GM18499 (cell line): ENCODE data around the gene C11orf97.
"Not testable (repeated sequence)": the region's sequence is repeated elsewhere in the genome, so short reads cannot be mapped to it uniquely, and the experiment has no call there.

Experiments used
- ATAC-seq: cut with Tn5 transposase; IDR thresholded peaks from one replicate; pipeline ENCODE4 v1.9.1; 2021; ENCODE audit warnings: moderate number of reproducible peaks; ENCODE audit not compliant: insufficient read depth, unreplicated experiment

The C11orf97 gene

DNA sequence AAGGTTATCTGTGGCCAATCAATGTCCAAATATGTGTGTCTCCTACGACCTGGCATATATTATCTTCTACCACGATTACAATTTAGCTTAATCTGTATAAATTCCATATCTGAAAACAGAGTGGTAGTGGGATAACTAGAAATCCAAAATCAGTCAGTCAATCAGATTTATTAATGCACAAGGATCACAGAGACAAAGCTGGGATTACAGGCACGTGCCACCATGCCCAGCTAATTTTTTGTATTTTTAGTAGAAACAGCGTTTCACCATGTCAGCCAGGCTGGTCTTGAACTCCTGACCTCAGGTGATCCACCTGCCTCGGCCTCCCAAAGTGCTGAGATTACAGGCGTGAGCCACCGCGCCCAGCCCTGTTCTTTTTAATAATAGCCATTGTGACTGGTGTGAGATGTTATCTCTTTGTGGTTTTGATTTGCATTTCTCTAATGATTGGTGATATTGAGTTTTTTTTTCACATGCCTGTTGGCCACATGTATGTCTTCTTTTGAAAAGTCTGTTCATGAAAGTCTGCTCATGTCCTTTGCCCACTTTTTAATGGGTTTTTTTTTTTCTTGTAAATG is 43.6 kb downstream of the C11orf97 start:
- ATAC-seq: not testable (repeated sequence)

DNA sequence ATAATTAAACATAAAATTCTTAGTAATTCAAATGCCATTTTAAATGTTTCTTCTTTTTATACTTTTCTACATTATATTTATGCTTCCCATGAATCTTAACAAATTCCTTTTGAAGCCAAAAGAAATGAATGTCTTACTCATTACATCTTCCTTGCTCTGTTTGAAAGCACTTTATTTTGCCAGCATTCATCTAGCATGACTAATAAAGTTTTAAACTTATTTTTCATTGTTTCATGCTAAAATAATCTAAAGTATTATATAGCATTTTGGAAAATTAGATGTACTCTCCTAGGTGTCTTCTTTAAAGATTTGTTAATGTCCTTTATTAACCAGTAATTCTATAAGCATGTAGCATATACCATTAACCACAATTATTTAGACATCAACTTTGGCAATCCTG is 45.2 kb downstream of the C11orf97 start:
- ATAC-seq: no peak

DNA sequence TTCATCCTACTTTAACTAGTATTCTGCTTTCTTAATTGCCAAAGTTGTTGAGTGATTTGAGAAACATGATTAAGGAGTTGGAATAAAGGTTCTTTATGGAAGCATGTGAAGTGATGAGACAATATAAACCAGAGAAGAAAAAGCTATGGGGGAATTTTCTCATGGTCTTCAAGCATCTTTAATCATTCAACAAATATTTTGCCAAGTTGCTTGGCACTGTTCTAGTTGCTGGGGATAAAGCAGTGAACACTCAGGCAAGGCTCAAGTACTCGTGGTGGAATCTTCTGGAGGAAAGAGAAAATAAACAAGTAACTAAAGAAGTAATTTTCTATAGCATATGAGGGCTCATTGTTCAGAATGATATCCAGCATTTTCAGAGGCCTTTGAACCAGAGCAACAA is 45.7 kb downstream of the C11orf97 start:
- ATAC-seq: no peak

DNA sequence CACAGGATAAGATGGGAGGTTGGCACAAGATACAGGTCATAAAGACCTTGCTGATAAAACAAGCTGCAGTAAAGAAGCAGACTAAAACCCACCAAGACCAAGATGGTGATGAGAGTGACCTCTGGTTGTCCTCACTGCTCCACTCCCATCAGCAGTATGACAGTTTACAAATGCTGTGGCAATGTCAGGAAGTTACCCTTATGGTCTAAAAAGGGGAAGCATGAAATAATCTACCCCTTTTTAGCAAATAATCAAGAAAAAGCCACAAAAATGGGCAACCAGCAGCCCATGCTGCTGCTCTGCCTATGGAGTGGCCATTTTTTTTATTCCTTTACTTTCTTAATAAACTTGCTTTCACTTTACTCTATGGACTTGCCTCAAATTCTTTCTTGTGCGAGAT is 46.2 kb downstream of the C11orf97 start:
- no peak for ATAC-seq

DNA sequence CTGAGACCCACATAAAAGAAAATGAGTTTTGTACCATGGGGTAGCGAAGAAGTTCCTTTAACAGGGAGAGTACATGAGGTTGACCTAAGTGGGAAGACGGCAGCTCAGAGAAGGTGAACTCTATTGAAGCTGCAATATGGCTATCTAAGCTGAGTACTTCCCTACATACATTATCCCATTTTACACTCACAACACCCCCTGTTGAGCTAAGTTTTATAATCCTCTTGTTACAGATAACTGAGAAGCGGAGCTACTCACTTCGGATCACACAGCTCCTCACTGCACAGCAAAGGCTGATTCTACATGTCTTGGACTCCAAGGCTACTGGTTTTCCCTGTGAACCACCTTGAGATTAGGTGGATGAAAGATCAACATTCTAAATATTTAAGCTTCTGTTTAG is 46.7 kb downstream of the C11orf97 start:
- ATAC-seq: no peak

DNA sequence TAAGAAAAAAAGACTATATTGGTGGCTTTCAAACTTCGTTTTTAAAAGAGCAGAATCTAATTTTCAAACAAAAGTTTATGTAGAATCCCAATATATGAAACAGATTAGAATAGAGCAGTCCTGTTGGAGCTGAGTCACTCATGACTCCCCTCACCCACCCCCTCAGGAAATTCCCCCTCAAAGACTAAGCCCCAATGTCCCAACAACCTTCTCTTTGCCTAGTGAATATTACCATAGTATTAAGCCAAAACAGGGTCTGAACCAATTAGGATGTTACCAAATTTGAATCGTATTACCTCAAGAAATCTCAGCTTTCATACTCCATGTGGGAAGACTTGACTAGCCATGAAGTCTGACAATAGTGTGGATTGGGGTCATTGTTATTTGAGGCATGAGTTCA is 47.1 kb downstream of the C11orf97 start:
- no peak for ATAC-seq

DNA sequence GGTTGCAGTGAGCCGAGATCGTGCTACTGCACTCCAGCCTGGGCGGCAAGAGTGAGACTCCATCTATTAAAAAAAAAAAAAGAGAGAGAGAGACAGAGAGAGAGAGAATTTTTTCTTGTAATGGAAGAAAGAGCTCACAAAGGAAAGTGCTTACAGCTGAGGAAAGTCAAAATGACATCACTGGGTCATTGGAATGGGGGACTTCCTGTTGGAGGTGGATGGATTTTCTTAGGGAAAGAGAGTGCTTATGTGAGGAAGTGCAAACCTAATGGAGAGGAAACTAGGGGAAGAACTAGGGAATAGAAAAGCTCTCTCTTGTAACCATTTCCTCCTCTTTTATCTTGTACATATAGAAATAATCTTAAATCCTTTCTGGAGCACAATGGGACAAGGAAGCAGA is 48.6 kb downstream of the C11orf97 start:
- no peak for ATAC-seq

DNA sequence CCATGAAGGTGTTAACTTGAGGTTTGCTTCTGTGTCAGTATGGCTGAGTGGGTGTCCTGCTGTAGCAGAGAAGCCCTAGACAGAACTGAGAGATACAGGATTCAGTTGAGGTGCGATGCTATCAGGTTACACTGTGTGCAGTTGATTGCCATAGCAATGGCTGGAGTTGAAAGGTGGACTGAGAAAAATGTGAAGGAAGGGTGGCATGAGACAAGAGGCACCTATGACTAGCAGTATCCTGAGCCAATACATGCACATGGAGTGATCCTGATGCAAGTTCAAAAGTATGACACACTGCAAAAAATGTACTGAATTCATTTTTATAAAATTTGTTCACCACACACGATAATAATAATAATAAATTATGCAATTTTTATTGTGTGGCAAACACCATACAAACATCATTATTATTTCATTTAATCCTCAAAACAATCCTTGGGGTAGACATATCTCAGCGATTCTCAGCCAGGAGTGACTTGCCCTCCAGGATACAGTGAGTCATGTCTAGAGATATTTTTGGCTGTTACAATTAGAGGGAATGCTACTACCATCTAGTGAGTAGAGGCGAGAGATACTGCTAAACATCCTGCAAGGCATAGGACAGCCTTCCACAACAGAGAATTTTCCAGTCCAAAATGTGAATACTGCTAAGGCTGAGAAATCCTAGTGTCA is 51.1 kb downstream of the C11orf97 start:
- ATAC-seq: no peak

DNA sequence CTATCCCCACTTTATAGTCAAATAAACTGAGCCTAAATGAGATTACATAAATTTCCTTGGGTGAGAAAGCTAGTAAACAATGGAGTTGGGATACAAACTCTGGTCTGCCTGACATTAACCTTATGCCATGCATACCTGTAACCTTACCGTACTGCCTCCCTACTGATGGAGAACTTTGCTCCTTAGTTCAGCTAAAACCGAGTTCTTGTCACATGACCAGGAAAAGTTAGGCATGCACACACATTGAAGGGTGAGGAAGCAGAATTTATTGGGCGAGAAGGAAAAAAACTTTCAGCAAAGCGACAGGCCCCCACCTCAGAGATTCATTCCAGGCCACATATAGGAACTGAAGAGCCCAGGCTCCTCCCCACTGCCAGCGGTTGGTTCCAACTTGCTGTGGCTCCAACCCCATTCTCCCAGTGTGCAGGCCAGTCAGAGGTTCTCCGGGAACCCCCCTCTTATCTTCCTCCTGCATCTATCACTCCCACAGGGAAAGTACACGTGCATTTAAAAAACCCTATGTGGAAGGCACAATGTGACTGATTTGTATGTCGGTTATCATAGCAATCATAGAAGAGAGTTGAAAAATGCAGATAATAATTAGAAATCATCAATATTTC is 51.7 kb downstream of the C11orf97 start:
- ATAC-seq: no peak

DNA sequence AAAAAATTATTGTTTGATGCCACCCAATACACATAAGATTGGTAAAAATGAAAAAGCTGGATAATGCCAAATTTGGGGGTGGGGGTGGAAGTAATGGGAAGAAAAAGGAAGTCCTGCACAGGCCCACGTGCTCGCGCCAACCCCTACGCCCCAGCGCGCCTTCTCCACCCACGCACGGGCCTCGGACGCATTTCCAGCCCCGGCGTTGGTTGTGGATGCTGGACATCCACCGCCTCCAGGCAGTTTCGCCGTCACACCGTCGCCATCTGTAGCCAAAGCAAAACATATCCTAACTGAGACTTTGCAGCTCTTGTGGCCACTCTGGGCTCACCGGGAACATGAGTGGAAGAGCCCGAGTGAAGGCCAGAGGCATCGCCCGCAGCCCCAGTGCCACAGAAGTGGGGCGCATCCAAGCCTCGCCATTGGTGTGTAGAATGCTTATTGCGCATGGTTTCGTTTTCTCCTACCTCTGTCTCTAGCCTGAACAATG is 55.0 kb downstream of the C11orf97 start, which contains the start of gene PIWIL4:
PIWIL4 (plus strand) TSS at position 188 of the 490 bp plus-strand sequence; CDS start at position 339, 151 bp downstream.
- no peak for ATAC-seq

DNA sequence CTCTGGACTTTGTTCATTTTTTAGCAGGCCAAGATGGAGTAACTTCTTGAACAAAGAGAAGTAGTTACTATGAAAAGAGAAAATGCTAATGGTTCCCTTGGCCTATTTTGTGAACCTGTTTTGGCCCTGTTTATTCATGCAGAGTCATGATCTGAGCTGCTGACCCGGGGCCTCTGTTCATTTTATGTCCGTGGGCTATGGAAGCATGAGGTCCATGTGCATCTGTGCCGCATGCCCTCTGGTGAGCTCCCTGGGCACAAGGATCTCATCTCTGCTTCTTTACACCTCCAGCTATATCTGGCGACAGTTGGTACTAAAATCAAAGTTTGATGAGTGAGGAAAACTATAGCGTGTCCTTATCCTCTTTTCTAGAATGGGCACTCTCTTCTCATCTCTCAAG is 55.9 kb downstream of the C11orf97 start:
- no peak for ATAC-seq

DNA sequence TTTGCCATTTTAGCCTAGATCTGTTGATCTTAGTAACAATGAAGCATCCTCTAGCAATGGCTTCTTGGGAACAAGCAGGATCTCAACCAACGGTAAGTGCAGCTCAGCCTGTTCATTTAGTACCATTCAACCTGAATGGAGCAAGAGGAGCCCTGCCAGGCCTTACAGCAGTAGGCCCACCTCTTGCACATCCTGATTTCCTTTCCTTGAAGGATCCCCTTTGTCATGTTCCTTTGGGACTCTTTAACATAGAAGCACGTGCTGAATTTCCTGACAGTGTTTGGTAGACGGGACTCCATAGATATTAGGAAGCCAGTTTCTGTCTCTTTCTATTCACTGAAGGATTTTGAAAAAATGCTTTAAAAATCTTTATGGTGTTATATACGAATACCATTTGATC is 56.5 kb downstream of the C11orf97 start:
- no peak for ATAC-seq

DNA sequence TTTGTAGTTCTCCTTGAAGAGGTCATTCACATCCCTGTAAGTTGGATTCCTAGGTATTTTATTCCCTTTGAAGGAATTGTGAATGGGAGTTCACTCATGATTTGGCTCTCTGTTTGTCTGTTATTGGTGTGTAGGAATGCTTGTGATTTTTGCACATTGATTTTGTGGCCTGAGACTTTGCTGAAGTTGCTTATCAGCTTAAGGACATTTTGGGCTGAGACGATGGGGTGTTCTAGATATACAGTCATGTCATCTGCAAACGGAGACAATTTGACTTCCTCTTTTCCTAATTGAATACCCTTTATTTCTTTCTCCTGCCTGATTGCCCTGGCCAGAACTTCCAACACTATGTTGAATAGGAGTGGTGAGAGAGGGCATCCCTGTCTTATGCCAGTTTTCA is 60.7 kb downstream of the C11orf97 start:
- not testable (repeated sequence) for ATAC-seq

DNA sequence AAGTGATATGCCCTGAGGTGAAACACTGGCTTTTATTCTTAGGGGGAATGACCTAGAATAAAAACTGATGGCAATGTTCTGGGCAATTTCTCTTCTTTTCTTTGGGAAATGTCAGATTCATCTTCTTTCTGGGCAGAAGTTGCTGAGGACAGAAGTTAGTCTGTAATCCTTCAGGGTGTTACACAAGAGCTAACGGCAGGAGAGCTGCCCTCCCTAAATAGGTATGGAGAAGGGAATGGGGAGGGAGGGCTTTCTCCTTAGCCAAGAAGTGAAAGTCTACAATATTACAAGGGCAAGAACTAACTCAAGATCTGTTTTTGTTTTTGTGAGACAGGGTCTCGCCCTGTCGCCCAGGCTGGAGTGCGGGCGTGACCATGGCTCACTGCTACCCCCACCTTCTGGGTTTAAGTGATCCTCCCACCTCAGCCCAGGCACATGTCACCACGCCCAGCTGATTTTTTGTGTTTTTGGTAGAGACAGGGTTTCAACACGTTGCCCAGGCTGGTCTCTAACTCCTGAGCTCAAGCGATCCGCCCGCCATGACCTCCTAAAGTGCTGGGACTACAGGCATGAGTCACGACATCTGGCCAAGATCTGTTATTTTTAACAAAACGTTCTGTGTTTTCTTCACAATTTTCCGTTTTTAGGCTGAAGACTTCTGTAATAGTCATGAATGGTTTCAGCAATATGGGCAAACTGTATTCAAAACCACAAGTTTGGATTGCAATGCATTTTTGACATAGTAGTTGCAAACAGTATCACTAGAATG is 62.1 kb downstream of the C11orf97 start:
- no peak for ATAC-seq

DNA sequence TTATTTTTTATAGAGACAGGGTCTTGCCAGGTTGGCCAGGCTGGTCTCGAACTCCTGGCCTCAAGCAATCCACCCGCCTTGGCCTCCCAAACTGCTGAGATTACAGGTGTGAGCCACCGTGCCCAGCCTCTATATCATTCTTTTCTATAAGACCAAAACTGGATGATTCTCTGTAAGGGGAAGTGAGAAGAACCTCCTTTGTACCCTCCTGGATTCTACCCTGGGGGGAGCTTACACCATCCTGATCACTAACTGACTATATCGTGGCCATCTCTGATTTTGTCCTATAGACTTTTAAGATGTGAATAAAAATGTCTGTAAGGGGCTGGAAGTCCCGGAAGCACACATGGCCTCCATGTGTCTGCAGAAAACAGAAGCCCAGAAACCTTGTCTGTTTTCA is 64.0 kb downstream of the C11orf97 start:
- no peak for ATAC-seq

DNA sequence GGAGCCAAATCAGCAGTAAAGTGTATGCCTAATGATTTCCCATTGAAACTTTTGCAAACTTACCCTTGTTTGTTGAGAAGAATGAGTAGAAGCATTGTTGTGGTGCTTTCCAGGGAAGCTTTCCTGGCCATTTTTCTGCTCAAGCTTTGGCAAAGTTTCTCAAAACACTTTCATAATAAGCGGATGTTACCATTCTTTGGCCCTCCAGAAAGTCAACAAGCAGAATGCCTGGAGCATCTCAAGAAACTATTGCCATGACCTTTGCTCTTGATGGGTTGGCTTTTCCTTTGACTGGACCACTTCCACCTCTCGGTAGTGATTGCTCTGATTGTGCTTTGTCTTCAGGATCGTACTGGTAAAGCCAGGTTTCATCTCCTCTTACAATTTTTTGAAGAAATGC is 65.6 kb downstream of the C11orf97 start:
- no peak for ATAC-seq
